Esophagus muscularis mucosa (tissue), 4 donors: ENCODE data around the gene GALNT14.

ENCODE experiments used
- EP300 ChIP-seq: sonication (generic); formaldehyde crosslinking; IDR thresholded peaks from one replicate; pipeline ENCODE4 v1.6.1; 2017; ENCODE audit warnings: antibody characterized with exemption
- POLR2A ChIP-seq: fragments of 450-650 bp; IDR thresholded peaks from one replicate; pipeline ENCODE4 v1.6.1; 2017; ENCODE audit warnings: antibody characterized with exemption, moderate library complexity, mild to moderate bottlenecking, low read depth
- POLR2AphosphoS5 ChIP-seq, 2 donors: sonication (generic); formaldehyde crosslinking; IDR thresholded peaks; one replicate each; pipeline ENCODE4 v1.6.1; 2017; ENCODE audit warnings: antibody characterized with exemption in 2 of 2
- TF ChIP-seq, protein P1 (sequence below), 3 experiments: fragments of 200-600 bp in 2 of 3; fragments of 450-650 bp in 1 of 3; sonication (generic) in 2 of 3; IDR thresholded peaks; one replicate each; pipeline ENCODE4 v1.5.1; 2017 to 2019; ENCODE audit warnings: antibody characterized with exemption in 3 of 3, mild to moderate bottlenecking in 2 of 3, moderate library complexity in 1 of 3

DNA sequence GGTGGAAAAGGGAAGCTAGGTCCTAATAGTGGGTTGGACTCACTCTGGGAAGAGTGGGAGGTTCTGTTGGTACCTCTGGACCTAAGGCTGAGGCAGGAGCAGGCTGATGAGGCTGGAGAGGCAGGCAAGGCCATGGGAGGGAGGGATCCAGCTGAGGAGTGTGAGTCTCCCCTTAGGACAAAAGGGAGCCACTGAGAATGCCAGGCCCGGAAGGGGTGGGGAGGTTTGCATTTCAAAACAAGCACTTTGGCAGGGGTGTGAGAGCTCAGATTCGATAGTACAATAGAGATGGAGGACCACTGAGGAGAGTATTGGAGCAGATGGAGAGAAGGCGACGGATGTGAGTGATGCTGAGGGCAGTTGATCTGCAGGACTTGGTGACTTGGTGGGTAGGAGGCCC lies 198.9 kb downstream of the GALNT14 start:
- TF ChIP-seq, protein P1, sequence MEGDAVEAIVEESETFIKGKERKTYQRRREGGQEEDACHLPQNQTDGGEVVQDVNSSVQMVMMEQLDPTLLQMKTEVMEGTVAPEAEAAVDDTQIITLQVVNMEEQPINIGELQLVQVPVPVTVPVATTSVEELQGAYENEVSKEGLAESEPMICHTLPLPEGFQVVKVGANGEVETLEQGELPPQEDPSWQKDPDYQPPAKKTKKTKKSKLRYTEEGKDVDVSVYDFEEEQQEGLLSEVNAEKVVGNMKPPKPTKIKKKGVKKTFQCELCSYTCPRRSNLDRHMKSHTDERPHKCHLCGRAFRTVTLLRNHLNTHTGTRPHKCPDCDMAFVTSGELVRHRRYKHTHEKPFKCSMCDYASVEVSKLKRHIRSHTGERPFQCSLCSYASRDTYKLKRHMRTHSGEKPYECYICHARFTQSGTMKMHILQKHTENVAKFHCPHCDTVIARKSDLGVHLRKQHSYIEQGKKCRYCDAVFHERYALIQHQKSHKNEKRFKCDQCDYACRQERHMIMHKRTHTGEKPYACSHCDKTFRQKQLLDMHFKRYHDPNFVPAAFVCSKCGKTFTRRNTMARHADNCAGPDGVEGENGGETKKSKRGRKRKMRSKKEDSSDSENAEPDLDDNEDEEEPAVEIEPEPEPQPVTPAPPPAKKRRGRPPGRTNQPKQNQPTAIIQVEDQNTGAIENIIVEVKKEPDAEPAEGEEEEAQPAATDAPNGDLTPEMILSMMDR (IDR thresholded peaks at IDR 0.05), result no peak
- TF ChIP-seq POLR2AphosphoS5 (IDR thresholded peaks at IDR 0.05) (no peak), POLR2A (no peak), EP300 (no peak)
